Endothelial cell (in vitro differentiated cells): ENCODE results near the gene MYO10. TPM values are rescaled to one million over a fixed set of nuclear protein-coding genes. Genes with fewer than 3 reads are reported as not detected.
"Not testable (repeated sequence)": the region's sequence is repeated elsewhere in the genome, so short reads cannot be mapped to it uniquely, and the experiment has no call there.

Experiments
- DNase-seq: peaks from one replicate; pipeline ENCODE4 v3.0.0; 2021; ENCODE audit warnings: low spot score
- H3K27ac Mint-ChIP-seq: one replicate; pipeline ENCODE4 v1.8.0; 2021; ENCODE audit warnings: mixed read lengths, inconsistent platforms; ENCODE audit not compliant: unreplicated experiment
- H3K27me3 Mint-ChIP-seq: one replicate; pipeline ENCODE4 v1.8.0; 2021; ENCODE audit warnings: mild to moderate bottlenecking, moderate library complexity, mixed read lengths, inconsistent platforms; ENCODE audit not compliant: unreplicated experiment
- H3K36me3 Mint-ChIP-seq: one replicate; pipeline ENCODE4 v1.8.0; 2021; ENCODE audit warnings: mild to moderate bottlenecking, low read depth, mixed read lengths, inconsistent platforms; ENCODE audit not compliant: unreplicated experiment
- H3K4me1 Mint-ChIP-seq: one replicate; pipeline ENCODE4 v1.8.0; 2021; ENCODE audit warnings: mild to moderate bottlenecking, mixed read lengths, inconsistent platforms; ENCODE audit not compliant: unreplicated experiment
- H3K4me3 Mint-ChIP-seq: one replicate; pipeline ENCODE4 v1.8.0; 2021; ENCODE audit warnings: mild to moderate bottlenecking, mixed read lengths, inconsistent platforms; ENCODE audit not compliant: unreplicated experiment
- H3K9me3 Mint-ChIP-seq: one replicate; pipeline ENCODE4 v1.8.0; 2021; ENCODE audit warnings: mixed read lengths, inconsistent platforms; ENCODE audit not compliant: unreplicated experiment
- CTCF ChIP-seq: fragments of 200-600 bp; sonication (generic); IDR thresholded peaks from one replicate; pipeline ENCODE4 v1.5.0; 2021; ENCODE audit warnings: antibody characterized with exemption; ENCODE audit not compliant: unreplicated experiment
- total RNA-seq: library from RNA; stranded (reverse); fragmentation: NEBNext Ultra II Directional; extraction: Animal tissue kit (Norgen Biotek cat#: 25700); gene quantifications from one replicate; pipeline ENCODE4 v1.2.1, GENCODE V29; 2021; ENCODE audit not compliant: unreplicated experiment

MYO10 gene
- total RNA-seq, 1 donor from 2014 or later, result 132 TPM

GRCh38 chr5:16772556-16772955, 163.5 kb downstream of the MYO10 start:
- Mint-ChIP-seq H3K27me3 (peaks cover 2% of the 10 kb centered on the region), H3K36me3 (peaks cover 16% of the 10 kb centered on the region)

GRCh38 chr5:16768184-16768583, 167.9 kb downstream of the MYO10 start:
- no peak overlapping the region for H3K27ac Mint-ChIP-seq
- peaks cover 26% of the 10 kb centered on the region for H3K36me3 Mint-ChIP-seq
- H3K27me3 Mint-ChIP-seq, result peaks cover 2% of the 10 kb centered on the region

More at GRCh38 chr5:16772556-16772955, 163.5 kb downstream of the MYO10 start:
- no peak overlapping the region for H3K27ac Mint-ChIP-seq
- no peaks in the 10 kb centered on the region for H3K9me3 Mint-ChIP-seq
- no peak for TF ChIP-seq CTCF
- no peaks in the 10 kb centered on the region for H3K4me1 Mint-ChIP-seq
- DNase-seq, result no peak
- H3K4me3 Mint-ChIP-seq, result no peak overlapping the region

DNA sequence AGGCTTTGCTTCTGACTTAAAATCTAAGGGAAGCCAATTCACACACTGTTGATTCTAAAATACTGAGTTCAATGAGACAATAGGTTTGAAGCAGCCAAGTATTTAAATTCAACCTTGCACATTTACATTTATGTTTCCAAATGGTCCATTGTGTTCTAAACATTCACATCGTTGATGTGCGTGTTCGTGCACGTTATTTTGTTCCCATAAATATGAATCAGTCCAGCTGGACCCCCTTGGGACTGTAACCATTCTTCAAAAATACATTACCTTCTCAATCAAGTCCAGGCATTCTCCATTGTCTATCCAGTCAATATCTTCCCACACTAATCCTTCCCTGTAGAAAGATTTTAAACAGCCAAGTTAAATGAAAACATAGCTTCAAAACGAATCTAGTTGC, 172.9 kb downstream of the MYO10 start:
- TF ChIP-seq CTCF, result no peak
- no peak for DNase-seq
- Mint-ChIP-seq H3K36me3 (peaks cover 34% of the 10 kb centered on the region), H3K4me3 (peak overlapping the region; percentile 73), H3K9me3 (no peaks in the 10 kb centered on the region), H3K27ac (no peak overlapping the region), H3K27me3 (peaks cover 2% of the 10 kb centered on the region), H3K4me1 (peaks cover 2% of the 10 kb centered on the region)

More at GRCh38 chr5:16768184-16768583, 167.9 kb downstream of the MYO10 start:
- no peaks in the 10 kb centered on the region for H3K4me1 Mint-ChIP-seq
- H3K4me3 Mint-ChIP-seq, result no peak overlapping the region
- TF ChIP-seq CTCF, result no peak
- no peaks in the 10 kb centered on the region for H3K9me3 Mint-ChIP-seq
- DNase-seq, result no peak

DNA sequence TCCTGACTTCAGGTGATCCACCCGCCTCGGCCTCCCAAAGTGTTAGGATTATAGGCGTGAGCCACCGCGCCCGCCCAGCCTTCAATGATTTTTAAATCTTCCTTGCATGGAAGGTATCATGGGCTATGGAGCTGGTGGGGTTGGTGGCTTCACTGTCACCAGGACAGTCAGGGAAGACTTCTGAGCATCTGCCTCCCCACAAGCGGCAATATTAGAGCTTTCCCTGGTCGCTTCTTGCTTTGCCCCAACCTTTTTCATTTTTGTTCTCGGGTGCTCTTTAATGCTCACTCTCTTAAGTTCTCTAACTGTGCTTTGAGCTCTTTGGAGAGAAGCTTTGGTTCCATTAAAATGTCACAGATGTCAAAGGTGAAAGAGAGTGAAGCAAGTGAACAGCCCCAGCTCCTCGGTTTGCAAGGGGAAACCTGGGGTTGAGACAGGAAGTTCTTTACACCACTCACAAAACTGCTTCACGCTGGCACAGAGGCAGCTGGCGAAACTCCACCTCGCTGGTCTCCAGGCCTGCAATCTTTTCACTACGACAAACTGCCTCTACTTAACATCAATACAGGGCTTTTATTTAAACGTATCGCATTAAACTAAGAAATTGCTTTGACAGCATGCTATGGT, 176.8 kb downstream of the MYO10 start:
- no peaks in the 10 kb centered on the region for H3K27me3 Mint-ChIP-seq
- peak overlapping the region; percentile 5 for H3K27ac Mint-ChIP-seq
- H3K9me3 Mint-ChIP-seq, result no peaks in the 10 kb centered on the region
- DNase-seq, result no peak
- no peak overlapping the region for H3K4me3 Mint-ChIP-seq
- H3K36me3 Mint-ChIP-seq, result peaks cover 41% of the 10 kb centered on the region
- peaks cover 2% of the 10 kb centered on the region for H3K4me1 Mint-ChIP-seq
- TF ChIP-seq CTCF, result no peak

- peaks cover 34% of the 10 kb centered on the region for H3K36me3 Mint-ChIP-seq
- H3K27ac Mint-ChIP-seq, result peak overlapping the region; percentile 74
- DNase-seq, result no peak
- H3K27me3 Mint-ChIP-seq, result no peaks in the 10 kb centered on the region
- H3K4me1 Mint-ChIP-seq, result peaks cover 2% of the 10 kb centered on the region
- no peak overlapping the region for H3K4me3 Mint-ChIP-seq
- H3K9me3 Mint-ChIP-seq, result no peaks in the 10 kb centered on the region
- no peak for TF ChIP-seq CTCF
These were observed 178.0 kb downstream of the MYO10 start for GRCh38 chr5:16757989-16758501.

DNA sequence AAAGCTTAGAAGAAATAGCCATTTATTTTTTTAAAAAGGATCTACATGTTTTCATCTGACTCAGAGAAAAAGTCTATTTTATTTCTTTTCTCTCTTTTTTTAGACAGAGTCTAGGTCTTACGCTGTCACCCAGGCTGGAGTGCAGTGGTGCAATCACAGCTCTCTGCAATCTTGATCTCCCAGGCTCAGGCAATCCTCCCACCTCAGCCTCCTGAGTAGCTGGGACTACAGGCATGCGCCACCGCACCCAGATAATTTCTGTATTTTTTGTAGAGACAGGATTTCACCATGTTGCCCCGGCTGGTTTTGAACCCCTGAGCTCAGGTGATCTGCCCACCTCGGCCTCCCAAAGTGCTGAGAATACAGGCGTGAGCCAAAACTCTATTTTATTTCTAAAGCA, 178.5 kb downstream of the MYO10 start:
- DNase-seq, H3K27me3 Mint-ChIP-seq, H3K27ac Mint-ChIP-seq, H3K4me3 Mint-ChIP-seq, H3K9me3 Mint-ChIP-seq, H3K4me1 Mint-ChIP-seq: not testable (repeated sequence)
- H3K36me3 Mint-ChIP-seq, result peaks cover 37% of the 10 kb centered on the region
